HEK293T (cell line): Measurements from ENCODE around the gene CCDC159.

Experiments
- ARNT ChIP-seq: fragments of 450-650 bp; IDR thresholded peaks from 2 replicates; pipeline ENCODE4 v1.6.1; 2017; ENCODE audit warnings: mild to moderate bottlenecking
- BHLHE40 ChIP-seq: fragments of 450-650 bp; IDR thresholded peaks from 2 replicates; pipeline ENCODE4 v1.6.1; 2016; ENCODE audit warnings: mild to moderate bottlenecking, moderate library complexity, borderline replicate concordance
- CTBP1 ChIP-seq: fragments of 450-650 bp; IDR thresholded peaks from 2 replicates; pipeline ENCODE4 v1.6.1; 2016; ENCODE audit warnings: borderline replicate concordance
- ELF4 ChIP-seq: fragments of 450-650 bp; IDR thresholded peaks from 2 replicates; pipeline ENCODE4 v1.6.1; 2017; ENCODE audit warnings: antibody characterized with exemption
- FOXA1 ChIP-seq: fragments of 450-650 bp; IDR thresholded peaks from 2 replicates; pipeline ENCODE4 v1.6.1; 2016; ENCODE audit warnings: mild to moderate bottlenecking
- FOXK2 ChIP-seq: fragments of 450-650 bp; IDR thresholded peaks from 2 replicates; pipeline ENCODE4 v1.6.1; 2016; ENCODE audit warnings: mild to moderate bottlenecking
- FOXM1 ChIP-seq: fragments of 450-650 bp; IDR thresholded peaks from 2 replicates; pipeline ENCODE4 v1.6.1; 2017; ENCODE audit warnings: mild to moderate bottlenecking, borderline replicate concordance
- LEF1 ChIP-seq: fragments of 450-650 bp; IDR thresholded peaks from 2 replicates; pipeline ENCODE4 v1.6.1; 2017; ENCODE audit warnings: mild to moderate bottlenecking, borderline replicate concordance
- SP1 ChIP-seq: fragments of 450-650 bp; IDR thresholded peaks from 2 replicates; pipeline ENCODE4 v1.6.1; 2017
- SUZ12 ChIP-seq: fragments of 450-650 bp; IDR thresholded peaks from 2 replicates; pipeline ENCODE4 v1.6.1; 2016; ENCODE audit warnings: mild to moderate bottlenecking
- TARDBP ChIP-seq: fragments of 450-650 bp; IDR thresholded peaks from 2 replicates; pipeline ENCODE4 v1.6.1; 2016
- TF ChIP-seq, protein P1 (sequence below): fragments of 450-650 bp; IDR thresholded peaks from 2 replicates; pipeline ENCODE4 v1.6.1; 2016

GRCh38 chr19:11323601-11324078 is 22.7 kb upstream of the CCDC159 start:
- TF ChIP-seq SUZ12 (no peak), FOXK2 (no peak), FOXA1 (no peak), FOXM1 (no peak), BHLHE40 (no peak), SP1 (no peak), TARDBP (no peak), ELF4 (no peak), CTBP1 (no peak), LEF1 (no peak), ARNT (no peak)
- TF ChIP-seq, protein P1, sequence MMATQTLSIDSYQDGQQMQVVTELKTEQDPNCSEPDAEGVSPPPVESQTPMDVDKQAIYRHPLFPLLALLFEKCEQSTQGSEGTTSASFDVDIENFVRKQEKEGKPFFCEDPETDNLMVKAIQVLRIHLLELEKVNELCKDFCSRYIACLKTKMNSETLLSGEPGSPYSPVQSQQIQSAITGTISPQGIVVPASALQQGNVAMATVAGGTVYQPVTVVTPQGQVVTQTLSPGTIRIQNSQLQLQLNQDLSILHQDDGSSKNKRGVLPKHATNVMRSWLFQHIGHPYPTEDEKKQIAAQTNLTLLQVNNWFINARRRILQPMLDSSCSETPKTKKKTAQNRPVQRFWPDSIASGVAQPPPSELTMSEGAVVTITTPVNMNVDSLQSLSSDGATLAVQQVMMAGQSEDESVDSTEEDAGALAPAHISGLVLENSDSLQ: no peak
